Medulla oblongata (tissue), 1 donor: ENCODE measurements around the gene TSPAN9.

Experiments
- DNase-seq: peaks from one replicate; pipeline ENCODE4 v3.0.0-alpha.2; 2015; ENCODE audit errors: extremely low spot score

TSPAN9 gene

DNA sequence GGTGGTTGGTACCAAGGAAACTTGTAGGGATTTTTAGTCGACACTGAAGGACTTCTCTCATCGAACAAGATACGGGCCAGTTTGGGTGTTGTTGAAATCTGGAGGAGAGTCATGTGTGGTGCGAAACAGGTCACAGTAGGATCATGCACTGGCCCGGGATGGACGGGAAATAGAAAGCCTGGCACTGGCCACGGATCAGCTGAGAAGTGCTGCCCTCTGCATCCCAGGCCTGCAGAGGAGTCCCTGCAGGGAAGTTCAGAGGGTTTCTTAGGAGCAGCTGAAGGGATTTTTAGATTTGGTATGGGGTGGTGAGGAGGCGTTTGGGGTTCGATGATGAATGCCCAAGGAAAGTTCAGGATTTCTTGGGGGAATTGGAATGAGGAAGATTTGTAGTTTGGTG, 63.1 kb downstream of the TSPAN9 start:
- DNase-seq, result no peak

DNA sequence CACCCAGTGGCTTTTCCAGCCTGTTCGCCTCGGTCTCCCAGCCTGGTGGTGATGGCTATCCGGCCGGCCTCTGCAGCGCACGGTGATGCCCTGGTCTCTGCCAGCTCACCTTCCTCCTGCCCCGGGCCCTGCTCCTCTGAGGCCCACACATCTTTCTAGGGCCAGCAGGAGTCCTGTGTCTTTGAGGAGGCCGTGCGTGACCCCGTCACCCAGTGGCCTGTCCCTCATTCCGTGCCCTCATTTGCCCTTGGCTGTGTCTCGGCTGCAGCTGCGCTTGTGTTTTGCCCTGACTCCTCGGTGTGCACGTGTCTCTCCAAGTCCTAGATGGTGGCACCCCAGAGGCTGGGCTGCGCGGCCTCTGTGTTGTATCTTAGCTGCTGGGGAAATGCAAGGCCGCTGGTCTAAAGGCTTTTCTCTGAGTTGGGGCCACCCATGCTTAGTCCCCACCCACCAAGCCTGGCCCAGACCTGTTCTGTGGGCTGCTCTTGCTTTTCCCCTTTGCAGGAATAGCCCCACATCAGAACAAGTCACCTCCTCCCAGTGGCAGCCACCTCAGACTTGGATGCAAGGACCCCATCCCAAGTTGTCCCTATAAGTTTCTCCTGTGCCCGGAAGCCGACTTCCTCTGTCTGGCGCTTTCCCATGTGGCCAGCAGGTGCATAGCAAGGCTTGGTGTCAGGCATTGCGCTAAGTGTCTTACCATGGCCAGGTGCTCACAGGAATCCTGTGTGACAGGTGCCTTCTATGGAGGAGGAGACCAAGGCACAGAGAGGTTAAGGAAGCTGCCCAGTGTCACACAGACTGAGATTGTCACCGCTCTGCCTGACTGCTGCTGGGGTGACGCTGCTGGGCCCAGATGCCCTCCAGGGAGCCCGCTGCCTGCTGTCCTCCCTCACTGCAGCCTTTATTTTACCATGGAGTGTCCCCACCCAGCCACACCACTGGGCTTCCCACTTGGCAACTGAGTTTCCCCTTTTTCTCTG, 64.5 kb downstream of the TSPAN9 start:
- no peak for DNase-seq

DNA sequence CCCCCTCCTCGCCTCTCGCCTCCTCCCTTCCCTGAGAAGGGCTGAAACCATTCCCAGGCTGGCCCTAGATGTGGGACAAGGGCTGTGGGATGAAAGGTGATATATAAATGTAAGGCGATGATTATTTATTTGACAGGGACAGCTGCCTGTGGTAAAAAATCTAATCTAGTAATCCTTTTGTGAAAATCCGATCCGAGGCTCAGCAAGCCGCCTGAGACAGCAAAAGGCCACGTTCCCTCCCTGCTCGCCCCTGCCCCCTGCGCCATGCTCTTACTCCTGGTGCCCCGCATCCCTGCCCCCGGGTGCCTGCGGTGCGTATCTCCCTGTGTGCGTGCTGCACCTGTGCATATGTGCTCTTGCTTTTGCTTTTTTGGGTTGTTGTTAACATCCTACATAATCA, 65.2 kb downstream of the TSPAN9 start:
- no peak for DNase-seq

DNA sequence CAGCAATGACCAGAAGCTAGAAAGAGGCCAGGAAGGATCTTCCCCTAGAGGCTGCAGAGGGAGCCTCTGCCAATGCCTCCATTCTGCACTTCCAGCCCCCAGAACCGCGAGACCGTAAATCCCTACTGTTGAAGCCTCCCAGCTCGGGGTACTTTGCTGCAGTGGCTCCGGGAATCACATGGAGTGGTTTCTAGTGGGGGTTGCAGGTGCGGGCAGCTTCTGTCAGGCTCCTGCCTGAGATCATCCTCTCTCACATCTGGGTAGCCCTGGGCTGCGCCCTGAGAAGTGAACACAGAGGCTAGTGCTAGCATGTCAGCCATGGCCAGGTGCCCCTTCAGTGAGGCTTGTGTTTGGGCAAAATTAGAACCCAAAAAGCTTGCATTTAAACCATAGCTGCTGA, 67.3 kb downstream of the TSPAN9 start:
- DNase-seq, result no peak

DNA sequence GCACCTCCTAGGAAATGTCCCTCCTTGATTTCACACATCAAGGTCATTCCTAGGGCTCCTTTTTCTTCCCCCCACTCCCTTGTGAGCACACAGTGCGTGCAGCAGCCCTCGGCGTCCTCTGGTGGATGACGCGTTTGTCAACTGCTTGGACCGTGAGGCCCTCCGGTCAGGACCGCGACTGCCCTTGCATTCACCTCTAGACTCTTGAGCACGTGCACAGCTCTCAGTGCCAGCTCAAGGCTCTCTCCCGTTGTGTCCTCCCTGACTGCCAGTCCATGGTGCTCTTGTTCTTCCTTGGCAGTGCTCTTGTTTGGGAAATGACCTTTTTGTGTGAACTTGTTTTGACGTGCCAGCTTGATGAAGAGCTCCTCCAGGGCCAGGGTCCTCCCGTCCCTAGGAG, 67.9 kb downstream of the TSPAN9 start:
- no peak for DNase-seq

DNA sequence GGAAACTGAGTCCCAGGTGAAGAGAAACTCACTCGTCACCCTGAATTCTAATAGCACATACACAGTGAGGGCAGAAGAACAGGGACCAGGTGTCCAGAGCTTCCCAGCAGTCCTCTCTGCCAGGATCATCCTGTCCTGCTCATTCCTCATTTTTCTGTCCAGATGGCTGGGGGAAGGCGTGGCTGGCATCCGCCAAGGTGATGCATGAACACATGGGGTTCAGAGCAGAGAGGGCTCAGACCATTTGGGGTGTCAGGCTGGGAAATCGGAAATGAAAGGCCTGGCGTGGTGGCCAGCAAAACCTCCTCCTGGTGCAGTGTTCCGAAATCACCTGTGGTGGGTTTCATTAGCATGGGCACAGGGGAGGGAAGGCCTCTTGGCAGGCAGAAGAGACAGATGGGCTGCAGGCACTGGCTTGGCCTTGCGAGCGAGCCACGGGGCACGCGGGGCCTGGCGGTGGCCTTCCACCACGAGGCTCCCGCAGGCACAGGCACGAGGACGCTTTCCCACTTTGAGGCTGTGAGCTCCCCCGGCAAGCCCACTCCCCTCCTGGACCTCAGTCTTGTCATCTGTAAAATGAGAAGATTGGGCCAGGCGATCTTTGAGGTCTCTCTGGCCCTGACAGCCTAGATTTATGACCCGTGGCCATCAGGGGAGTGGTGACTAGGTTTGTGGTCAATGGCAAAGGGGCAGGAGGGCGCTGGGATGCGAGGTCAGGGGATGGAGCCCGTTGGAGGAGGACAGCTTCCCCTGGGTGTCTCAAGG, 68.5 kb downstream of the TSPAN9 start:
- DNase-seq, result no peak

DNA sequence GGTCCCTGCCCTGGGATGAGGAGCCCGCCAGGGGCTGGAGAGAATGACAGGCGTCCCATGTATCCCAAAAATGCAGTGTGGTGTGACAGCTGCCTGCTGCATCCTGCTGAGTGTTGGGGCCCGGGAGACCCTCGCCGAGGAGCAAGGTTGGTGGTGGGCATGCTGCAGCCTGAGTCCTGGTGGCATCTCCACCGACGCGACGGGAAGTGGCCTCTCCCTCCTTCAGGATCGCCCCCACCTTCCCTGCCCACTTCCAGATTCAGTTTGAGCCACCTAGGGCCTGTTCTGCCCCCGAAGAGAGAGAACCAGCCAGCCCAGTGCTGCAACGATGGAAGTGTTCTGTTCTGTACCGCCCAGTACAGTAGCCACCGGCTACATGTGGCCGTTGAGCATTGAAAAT, 70.1 kb downstream of the TSPAN9 start:
- DNase-seq, result no peak

DNA sequence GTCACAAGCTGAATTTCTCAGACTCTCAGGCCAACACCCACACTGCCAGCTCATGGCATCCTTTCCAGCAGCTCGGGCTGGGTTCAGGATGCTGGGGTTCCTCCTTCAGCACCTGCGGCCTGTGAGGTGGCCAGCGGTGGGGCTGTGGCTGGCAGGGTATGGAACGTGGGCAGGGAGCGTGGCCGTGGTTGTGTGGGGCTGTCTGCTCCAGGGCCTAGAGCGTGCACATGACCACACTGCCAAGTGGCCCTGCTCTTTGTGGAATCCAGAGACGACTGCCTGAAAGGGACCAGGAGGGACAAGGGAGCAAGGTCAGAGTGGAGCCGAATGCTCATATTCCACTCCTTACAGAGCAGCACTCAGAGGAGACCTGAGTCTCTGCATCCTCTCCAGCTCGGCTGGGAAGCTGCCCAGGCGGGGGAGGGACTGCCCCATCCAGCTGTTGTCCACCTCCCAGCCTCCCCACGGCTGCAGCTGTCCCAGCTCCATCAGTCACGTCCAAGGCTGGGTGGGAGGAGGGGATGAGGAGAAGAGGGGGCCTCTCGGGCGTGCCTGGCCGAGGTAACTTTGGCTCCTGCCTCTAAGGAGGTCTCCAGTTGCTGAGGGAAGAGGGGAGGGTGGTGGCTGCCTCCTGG, 71.3 kb downstream of the TSPAN9 start:
- DNase-seq, result no peak

DNA sequence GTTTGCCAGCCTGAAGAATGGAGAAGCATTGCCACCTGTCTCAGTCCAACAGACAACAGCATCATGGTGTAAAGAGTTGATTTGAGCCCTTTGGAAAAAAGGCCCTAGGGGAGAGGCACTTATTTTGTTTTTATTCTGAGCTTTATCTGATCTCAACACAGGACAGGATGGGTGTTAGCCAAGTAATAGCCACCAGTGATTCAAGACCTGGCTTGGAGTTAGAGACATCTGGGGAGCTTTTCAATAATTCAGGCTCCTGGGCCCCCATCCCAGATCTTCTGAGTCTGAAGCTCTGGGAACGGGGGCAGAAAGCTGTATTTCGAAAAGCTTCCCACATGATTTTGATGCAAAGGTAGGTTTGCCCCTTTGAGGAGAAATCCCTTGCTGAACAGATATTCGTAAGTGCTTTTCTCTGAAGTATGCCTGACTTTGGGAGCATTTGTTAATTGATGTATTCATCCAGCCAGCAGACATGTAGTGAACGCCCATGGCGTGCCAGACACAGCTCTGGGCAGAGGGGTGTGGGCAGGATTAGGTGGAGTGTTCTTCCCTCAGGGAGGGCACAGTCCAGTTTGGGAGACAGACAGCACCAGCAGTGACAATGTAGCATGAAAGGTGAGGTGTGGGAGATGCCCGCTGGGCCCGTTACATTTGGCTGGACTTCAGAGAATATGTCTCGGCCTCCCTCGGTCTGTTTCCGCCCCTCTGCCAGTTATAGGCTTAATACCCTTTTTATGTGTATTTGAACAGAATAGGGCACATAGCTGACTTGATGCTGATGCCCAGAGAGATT, 72.5 kb downstream of the TSPAN9 start:
- no peak for DNase-seq

DNA sequence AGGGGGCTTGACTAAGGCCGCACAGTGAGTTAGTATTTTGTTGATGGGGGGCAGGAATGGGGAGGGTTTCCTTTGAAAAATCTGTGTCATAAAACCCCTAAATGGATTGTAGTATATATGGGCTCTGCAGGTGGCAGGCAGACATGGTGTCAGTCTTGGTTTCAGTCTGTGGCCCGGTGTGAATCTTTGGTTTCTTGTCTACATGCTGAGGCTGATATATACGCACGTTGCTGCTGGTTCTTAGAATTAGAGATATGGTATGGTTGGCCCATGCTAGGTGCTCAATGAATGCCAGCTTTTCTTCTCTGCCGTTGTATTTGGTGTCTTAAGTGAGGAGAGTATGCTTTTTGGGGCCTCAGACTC, 73.1 kb downstream of the TSPAN9 start:
- no peak for DNase-seq

DNA sequence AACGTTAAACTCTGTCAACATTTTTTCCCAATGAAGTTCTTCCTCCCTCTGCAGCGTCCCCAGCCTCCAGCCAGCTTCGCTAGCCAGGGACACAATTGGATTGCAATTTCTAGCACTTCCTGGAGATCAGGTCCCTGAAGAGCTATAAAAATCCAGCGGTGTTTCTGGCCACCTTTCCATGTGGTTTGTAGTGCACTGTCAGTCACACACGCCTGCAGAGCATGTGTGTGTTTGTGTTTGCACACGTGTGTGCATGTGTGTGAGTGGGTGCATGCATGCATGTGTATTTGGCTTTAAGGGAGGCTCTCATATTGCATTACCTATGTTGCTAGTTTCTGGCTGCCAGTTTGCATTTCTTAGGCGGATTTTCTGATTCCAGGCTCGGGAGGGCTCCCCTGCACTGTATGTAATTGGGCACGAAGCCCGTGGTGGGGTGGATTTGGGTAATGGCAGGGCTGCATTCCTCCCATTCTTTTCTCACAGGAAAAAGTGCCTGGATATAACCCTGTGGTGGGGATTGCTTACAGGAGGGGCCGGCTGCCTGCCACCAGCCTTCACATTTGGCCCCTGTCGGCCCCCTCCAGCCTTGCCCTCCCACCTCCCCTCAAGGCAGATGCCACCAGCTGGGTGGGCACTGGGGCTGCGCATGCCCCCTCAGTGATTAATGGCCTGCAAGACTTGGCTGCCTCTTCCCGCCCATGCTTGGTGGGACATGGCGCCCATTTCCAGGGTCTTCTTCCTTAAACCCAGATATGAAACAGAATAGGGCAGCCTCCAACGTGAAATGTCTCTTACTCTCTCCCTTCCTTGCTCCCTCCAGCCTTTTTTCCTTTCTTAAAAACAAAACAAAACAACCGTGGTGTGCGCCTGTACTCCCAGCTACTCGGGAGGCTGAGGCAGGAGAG, 74.0 kb downstream of the TSPAN9 start:
- DNase-seq, result no peak

DNA sequence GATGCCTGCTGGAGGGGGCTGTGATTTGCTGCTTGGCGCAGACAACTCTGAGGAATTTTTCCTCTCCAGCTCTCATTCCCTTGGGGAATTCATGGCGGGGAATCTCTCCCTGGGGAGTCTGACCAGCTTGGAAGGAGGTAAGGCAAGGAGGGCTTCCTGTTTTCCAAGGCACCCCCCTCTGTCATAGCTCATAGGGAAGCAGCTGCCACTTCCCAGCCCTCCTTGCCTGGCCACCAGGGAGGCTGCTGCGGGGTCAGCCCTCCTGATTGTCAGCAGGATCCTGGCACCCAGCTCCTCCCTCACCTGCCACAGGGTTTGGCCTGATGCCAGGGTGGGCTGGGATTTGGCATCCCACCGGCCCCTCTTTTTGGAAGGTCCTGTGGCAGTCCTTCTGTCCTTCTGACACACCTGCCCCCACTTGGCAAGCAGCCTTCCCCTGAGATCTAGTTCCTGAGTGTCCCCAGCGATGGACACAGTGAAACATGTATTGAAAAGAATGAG, 74.9 kb downstream of the TSPAN9 start:
- DNase-seq, result no peak

DNA sequence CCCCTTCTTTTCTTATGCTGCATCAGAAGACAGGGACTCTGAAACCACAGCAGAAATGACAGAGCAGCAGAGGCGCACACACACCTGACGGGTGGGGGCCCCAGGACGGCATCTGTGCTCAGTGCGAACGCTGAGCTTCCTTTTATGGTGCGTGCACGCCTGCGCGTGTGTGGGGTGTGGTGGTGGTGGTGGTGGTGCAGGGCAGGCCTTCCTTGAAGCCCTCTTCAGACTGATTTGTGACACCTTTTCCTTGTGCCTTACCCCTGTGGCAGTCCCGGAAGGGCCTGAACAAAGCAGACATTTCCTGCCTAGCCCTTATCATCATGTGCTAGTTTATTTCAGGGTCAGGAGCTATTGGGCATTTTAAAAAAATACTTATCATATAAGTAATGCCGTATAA, 75.7 kb downstream of the TSPAN9 start:
- no peak for DNase-seq

DNA sequence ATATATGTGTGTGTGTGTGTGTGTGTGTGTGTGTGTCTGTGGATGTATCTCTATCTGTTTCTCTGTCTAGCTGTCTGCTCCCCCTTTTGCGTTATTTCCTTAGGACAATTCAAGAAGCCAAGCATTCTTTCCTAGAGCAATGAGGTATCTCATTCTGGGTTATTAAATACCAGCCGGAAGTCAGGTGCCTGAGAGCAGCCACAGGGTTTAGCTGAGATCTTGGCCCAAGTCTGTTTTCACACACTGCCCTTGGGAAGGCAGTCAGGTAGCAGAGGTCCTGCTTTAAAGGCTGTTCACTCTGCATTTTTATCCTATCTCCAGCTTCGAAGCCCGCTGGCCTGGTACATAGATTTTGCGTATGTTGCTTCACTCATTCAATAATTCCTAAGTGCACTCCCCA, 76.8 kb downstream of the TSPAN9 start:
- DNase-seq, result no peak

DNA sequence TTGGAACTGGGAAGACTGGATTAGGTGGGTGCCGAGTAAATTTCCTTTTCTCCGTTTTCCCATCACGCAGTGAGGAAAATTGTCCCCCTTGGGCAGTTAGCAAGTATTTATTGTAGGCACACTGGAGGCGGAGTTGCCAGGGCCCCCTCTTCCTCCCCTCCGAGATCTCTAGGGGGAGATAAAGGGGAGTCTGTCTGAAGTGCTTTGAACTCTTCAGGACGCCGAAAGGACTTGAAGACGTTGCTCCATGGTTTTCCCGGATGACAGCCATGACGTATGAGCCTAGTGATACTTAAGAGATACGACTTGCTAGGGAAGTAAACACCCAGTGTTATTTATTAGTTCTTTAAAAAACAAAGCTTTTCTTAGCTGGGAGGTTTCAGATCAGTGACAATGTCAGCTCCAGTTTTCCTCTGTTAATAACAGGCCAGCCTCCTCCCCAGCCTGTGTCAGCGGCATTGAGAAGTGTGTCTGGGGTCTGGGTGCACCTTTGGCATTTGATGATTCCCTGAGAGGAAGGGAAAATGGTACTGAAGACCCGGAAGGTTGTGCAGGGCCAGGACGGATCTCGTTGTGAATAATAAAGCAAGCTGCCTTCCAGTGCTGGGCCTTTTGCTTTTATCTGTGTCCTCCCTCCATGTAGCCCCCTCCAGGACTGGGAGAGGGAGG, 78.7 kb downstream of the TSPAN9 start:
- no peak for DNase-seq

DNA sequence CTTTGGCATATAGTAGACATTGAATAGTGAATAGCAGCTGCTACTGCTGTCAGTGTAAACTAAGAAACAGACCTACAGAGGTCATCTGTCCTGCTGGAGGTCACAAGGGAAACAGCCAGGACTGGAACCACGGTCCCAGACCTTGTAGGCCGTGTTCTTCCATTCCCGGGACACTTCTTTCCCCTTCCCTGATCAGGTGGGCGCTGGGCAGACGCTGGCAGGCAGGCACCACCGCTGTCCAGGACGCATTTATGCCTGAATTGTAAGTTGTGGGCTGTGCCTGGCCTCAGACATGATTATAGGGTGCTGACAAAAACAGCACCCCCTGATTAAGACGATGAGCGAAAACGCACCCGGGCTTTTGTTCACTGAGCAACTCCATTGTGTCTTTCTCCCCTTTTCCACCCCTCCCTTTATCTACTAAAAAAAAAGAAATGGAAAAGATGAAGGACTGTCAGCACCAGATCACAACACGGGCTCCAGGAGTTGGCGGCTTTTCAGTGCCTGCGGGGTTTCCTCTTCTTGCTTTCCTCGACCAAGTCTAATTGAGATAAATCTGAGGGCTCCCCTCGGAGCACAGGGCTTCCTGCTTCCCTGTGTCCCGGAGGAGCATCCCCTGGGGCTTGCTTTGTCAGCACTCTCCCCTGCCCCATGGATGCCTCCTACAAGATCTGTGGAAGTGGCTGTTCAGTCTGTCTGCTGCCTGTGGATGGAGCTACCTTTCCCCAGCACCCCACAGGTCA, 80.6 kb downstream of the TSPAN9 start:
- no peak for DNase-seq

DNA sequence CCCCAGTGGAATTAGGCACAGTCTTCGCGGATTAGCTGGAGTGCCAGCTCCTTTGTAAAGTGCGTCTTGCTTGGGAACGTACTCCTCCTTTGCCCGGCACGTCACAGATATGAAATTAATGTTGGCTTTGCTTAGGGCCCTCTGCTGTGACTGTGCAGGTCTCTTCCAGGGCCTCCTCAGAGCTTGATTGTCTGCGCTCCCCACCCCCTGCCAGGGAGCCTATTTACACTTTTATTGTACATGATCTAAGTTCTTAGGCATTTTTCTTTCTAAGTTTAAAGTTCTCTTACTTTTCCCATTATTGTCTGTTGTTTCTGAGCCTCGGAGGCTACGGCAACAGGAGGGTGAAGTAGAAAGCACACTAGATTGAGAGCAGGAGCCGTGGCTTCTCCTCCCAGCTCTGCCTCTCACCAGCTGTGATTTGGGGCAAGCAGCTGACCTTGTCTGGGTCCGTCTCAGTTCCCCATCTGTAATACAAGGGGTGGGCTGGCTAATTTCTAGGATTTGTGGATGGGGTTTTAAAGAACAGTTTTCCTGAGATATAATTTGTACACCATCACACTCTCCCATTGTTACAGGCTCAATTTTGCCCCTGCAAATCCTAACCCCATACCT, 81.8 kb downstream of the TSPAN9 start:
- DNase-seq, result no peak

DNA sequence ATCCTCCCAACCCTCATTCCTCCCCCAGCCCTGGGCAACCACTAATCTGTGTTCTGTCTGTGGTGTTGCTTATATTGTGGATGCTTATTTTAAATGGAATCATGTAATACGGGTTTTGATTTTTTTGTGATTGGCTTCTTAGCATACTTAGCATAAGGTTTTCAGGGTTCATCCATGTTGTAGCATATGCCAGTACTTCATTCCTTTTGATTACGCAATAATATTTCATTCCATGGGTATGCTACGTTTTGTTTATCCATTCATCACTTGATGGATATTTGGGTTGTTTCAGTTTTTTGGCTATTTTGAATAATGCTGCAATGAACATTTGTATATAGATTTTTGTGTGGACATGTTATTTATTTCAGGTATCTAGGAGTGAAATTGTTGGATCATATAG, 82.9 kb downstream of the TSPAN9 start:
- no peak for DNase-seq

DNA sequence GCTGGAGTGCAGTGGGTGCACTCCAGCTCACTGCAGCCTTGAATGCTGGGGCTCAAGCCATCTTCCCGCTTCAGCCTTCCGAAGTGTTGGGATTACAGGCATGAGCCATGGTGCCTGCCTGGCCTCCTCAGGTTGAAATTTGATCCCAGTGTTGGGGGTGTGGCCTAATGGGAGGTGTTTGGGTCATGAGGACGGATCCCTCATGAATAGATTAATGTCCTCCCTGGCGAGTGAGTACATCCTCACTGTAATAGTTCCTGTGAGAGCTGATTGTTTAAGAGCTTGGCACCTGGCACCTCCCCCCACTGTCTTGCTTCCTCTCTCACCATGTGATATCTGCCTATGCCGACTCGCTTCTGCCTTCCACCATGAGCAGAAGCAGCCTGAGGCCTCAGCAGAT, 84.7 kb downstream of the TSPAN9 start:
- DNase-seq, result no peak
